ENCODE data around the gene MYLK.

MYLK gene

DNA sequence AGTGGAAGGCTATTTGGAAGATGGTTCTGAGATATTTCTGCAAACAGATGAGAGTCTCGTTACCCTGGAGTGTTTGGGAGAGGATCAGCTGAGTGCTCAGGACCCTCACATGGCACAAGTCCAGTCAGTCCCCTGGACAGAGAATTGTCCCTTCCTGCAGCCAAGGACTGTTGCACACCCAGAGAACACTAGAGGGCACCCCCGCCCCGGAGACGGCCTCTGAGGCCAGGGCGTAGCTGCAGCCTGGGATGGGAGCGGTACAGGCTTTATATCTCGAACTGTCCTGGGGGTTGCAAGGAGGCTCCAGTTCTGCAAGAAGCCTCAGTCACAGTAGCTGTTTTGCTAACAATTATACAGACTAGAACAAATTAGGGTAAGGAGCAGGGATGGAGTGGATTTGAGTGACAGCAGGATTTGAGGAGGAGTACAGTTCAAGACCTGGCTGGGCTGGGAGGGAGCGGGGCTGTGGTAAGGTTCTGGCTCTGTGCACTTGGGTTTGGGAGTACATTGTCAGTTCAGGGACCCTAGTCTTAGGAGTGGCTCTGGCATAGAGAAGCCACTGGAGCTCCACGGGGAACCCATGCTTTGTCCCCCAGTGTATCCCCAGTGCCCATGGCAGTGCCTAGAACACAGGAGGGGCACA lies 231.7 kb downstream of the MYLK start:
- H3K4me3 ChIP-seq (ENCODE audit: low read depth, low read length): no peak overlapping the region

DNA sequence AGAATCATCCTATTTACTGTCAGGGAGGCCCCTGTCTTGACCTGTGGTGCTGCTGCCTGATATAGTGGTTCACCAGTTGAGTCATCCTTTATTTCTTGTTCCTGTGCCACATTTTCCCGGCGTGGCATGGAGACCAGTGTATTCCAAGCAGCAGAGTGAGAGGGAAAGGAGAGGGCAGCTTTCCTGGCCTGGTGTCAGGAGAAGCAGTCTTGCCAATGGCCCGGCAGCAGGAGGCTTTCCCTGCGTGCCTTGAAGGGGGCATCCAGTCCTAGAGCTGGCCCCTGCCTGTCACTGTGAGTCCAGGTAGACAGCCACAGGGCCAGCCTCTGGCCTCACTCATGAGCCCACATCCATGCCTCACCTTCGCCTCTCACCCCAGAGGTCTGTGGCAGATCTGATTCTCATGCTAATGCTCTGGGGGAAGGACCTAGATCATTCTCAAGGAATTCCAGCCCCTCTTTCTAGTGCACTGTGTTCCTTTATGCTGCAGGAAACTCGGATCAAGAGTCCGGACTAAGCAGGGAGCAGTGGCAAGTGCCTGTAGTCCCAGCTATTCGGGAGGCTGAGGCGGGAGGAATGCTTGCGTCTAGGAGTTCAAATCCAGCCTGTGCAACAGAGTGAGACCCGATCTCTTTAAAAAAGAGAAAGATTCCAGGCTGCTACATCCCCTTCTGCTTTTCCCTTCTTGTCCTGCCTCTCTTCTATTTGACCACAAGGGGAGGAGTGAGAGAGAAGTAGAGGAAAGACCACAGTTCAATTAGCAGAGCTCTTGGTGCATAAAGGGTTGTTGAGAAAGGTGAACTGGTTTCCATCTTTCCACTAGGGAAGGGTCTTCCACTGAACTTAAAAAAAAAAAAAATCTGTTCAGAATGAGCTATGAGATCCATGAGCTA lies 232.4 kb downstream of the MYLK start:
- H3K4me3 ChIP-seq (ENCODE audit: low read depth, low read length): no peak overlapping the region

DNA sequence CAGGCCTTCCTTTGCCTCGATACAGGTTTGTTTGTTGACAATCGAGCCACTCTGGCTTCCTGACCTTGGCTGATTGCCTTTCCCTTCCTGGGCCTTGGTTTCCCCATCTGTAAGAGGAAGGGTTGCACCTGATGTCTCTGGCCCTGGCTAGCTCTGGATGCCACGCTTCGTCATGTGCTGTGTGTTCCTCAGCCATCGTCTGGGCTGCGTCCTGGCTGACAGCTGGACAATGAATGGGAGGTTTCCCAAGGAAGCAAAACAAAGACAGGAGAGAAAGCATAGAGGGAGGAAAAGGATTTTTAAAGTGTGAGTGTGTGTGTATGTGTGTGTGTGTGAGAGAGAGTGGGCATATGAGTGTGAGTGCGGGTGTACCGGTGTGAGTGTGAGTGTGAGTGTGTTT lies 234.0 kb downstream of the MYLK start:
- H3K4me3 ChIP-seq (ENCODE audit: low read depth, low read length): no peak overlapping the region

DNA sequence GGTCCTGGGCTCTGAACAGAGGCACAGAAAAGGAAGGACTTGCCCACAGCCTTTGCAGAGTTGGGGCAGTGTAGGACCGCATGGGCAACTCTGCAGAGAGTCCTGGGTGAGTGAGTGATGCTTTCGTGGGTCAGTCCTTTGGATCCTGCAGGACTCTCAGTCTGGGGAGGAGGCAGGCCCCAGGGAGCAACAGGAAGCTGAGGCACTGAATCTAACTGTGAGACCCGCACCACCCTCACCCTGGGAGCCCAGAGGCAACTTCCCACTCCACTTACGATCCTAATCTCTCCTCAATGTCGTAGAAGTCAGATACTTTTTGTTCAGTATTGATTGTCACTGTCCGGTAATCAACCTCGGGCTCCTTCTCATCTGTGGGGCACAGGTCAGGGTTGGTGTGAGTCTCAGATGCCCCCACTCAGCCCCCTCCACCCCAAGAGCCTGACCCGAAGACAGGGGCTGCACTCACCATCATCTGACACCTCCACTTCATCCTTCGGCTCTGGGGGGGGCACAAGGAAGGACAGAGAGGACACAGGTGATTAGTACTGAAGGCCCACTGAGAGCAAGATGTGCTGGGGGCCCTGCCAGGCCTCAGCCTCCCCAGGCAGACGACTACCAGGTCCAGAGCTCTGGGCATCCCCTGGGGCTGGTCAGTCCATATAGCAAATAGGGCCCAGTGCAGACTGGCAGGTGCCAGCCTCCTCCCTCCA lies 235.3 kb downstream of the MYLK start:
- H3K4me3 ChIP-seq (ENCODE audit: low read depth, low read length): no peak overlapping the region

DNA sequence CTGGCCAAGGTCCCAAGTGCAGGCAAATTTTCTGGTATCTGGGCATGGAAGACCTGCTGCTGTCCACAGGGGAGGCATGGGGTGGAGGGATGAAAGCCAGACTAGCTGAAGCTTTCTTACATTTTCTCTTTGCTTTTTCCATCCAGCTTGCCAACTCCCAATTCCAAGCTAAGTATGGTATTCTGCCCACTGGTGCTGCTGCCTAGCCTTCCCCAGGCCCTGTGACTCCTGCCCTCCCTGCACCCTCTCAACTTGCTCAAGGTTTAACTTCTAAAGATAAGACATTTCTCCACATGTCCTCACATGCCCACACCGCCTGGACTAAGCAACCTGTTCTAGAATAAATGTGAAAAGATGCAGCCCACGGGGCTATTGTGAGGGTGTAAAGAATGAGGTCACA lies 239.8 kb downstream of the MYLK start:
- no peak overlapping the region for H3K4me3 ChIP-seq (ENCODE audit: low read depth, low read length)

DNA sequence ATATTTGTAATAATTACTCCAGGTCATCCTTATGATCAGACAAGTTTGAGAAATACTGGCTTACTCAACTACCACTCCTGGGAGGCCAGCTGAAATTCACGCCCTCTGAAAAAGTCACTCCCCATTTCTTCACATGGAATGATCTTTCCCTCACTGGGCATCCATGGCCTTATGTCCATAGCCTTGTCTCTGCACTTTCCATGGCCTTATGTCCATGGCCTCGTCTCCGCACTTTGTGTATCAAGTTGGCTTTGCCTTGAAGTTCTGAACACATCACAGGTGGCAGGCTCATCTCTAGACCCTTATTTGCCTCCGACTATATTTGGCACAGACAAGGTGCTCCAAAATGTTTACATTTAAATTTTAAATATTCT lies 241.2 kb downstream of the MYLK start:
- no peak overlapping the region for H3K4me3 ChIP-seq (ENCODE audit: low read depth, low read length)

DNA sequence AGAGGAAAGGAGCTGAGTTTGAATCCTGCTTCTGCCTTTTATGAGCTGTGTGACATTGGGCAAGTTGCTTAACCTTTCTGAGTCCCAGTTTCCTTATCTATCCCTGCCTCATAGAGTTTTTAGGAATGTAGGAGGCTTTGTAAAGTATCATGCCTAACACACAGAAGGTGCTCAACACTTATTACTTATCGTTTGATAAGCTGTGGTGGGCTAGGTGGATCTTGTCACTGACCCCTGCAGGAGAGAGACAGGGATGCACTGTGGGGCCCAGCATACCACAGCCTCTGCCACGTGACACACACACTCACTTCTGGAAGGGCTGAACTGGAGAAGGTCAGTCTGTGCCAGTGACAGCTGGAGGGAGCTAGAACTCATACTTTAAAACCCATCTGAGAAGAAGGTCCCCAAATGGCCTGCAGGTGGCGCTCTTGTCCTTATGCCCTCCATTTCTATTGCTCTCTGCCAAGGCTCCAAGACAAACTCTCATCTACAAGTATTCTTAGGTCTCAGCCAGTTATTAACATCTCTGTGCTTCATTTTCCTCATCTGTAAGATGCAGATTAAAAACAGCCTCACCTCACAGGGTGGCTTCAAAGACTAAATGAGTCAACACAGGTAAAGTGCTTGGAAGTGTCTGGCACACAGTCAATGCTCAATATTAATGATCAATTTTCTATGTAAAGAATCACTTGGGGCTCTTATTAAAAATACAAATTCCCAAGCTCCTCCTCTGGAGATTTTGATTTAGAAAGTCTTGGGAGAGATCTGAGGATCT lies 241.8 kb downstream of the MYLK start:
- H3K4me3 ChIP-seq (ENCODE audit: low read depth, low read length): no peak overlapping the region

DNA sequence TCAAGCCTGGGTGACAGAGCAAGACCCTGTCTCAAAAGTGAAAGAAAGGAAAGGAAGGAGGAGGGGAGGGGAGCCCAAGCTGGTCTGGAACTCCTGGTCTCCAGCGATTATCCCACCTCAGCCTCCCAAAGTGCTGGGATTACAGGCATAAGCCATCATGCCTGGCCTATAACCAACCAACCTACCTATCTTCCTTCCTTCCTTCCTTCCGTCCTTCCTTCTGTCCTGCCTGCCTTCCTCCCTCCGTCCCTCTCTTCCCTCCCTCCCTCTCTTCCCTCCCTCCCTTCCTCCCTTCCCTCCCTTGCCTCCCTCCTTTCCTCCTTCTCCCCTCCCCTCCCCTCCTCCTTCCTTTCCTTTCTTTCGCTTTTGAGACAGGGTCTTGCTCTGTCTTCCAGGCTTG lies 242.6 kb downstream of the MYLK start:
- H3K4me3 ChIP-seq (ENCODE audit: low read depth, low read length): no peak overlapping the region

DNA sequence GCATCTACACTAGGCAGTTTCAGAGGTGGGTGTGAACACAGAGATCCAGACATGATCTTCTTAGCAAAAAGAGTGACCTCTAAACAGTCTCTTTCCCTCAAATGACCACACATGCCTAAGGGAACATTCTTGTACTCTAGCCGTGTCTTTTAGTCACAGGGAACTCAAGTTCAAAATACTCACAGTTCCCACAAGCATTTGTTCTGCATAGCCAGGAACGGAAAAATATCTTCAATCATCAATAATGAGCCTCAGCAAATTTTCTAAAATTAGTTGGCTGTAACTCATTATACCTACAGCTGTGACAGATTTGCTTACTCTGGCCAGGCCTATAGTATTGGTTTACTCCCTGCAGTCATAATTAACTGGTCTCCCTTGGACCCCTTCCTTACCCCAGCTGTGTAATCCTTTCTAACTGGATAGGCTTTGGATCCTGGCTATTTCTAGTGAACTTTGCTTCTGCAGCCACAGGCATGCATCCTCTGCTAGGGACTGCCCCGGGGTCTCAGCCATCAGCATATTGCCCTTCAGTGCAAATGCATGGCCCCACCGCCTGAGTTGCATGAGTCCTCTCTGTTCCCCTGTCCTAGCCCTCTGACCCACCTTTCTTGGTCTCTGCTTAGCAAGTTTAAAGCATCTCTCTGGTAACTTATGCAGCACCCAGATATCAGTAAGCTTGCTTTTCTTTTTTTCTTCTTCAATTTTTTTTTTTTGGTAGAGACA lies 243.2 kb downstream of the MYLK start:
- no peak overlapping the region for H3K4me3 ChIP-seq (ENCODE audit: low read depth, low read length)

DNA sequence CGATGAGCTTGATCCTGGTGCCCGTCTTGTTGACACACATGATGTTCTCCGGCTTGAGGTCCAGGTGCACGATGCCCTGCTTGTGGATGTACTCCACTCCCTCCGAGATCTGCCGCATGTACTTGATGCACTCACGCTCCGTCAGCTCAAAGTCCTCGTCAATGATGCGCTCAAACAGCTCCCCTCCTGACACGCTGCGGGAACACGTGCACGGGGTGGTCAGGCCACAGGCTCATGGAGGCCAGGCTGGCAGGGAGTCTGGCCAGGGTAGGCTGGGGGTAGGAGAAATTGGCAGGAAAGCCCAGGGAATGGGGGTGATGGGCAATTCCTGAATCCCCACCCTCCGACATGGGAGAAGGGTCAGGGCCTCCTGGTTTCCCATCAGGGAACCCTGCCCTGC lies 243.8 kb downstream of the MYLK start:
- H3K4me3 ChIP-seq (ENCODE audit: low read depth, low read length): no peak overlapping the region

DNA sequence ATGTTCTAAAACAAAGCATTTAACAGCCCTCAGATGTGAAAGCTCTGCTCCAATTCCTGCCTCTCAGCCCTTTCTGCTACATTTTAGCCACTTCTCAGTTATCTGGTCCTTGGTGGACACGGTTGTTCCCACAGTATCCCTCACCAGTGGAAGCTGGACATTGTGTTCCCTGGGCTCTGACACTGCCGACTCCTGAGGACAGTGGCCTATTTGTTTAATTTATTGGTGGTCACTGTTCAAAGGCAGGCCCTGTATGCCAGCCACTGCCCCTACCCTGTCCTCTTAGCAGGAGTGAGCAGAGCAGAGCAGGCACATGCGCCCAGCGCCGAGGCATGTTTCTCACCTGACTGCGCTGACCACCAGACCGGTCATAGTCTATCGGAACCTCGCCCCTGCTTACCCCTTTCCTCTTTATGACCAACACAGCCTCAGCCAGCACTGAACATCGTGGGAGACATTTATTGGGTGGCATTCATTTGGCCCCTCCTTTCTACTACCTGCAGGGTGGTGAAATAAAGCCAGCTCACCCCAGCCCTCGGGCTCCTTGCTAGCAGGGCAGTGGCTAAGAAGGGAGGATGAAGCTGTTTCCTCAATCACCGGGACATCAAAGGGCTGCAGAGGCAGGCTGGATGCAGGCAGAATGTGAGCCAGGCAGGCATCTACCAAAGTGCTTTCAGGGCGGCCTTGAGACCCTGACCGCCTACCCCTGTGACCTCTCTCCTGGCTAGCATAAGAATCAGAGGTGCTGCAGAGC lies 245.0 kb downstream of the MYLK start:
- H3K4me3 ChIP-seq (ENCODE audit: low read depth, low read length): no peak overlapping the region

DNA sequence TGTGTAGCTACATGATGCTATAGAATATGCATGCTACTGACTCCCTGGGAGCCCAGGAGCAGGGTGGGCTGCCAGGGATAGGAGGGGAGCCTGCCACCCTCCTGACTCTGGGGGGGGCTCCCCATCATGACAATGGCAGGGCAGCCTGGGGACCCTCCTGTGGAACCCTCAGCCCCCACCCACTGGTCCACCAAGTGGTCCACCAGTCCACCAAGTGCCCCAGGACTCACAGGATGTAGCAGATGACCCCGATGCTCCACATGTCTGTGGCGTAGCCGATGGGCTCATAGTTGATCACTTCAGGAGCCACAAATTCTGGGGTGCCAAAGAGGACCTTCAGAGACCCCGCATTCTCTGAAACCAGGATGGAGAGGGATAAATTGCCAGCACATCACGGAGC lies 246.3 kb downstream of the MYLK start:
- H3K4me3 ChIP-seq (ENCODE audit: low read depth, low read length): no peak overlapping the region

DNA sequence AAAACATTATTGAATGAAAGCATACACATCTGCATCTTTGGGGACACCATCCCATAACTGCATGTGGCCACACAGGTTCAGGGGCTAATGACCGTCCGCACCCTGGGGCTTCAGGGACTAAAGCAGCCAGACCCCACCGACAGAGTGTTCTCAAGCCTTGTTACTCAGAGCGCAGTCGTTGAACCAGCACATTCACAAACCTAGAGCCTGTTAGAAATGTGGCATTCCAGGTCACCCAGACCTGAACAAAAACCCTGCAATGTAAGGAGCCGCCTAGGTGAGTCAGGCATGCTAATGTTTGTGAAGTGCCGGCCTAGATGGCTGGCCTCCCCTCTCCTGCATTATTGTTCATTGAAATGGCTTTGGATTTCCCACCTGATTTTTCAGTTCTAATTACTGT lies 247.0 kb downstream of the MYLK start:
- H3K4me3 ChIP-seq (ENCODE audit: low read depth, low read length): no peak overlapping the region

DNA sequence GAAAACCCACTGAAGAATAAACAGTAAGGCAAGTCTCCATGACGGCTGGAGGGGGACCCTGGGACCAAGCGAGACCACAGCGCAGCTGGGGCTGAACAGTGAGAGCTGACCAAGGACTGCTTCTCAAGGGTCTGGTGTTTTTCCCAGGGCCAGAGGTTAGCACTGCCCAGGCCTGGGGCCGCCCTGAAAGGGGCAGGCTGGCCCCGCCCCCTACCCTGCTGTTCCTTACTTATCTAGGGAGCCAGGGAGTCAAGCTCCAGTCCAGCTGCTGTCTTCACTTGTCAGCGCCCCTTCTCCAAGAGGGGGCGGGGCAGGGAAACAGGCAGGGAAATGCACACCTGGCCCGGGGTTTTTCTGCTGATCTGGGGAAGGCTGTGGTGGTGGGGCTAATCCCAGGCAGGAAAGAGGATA lies 247.7 kb downstream of the MYLK start:
- H3K4me3 ChIP-seq (ENCODE audit: low read depth, low read length): no peak overlapping the region

DNA sequence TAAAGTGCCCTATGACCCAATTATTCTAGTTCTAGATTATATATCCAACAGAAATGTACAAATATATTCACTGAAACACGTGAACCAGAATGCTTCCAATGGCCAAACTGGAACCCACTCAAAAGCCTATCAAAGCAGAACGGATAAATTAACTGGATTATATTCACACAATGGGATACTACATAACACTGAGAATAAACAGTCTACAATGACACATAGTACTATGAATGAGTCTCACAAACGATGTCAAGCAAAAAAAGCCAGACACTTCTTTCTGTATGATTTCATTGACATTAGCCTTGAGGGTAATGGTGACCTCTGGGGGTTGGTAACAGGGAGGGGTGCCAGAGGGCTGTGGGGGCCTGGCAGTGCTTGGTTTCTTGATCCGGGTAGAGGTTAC lies 248.4 kb downstream of the MYLK start:
- H3K4me3 ChIP-seq (ENCODE audit: low read depth, low read length): no peak overlapping the region

DNA sequence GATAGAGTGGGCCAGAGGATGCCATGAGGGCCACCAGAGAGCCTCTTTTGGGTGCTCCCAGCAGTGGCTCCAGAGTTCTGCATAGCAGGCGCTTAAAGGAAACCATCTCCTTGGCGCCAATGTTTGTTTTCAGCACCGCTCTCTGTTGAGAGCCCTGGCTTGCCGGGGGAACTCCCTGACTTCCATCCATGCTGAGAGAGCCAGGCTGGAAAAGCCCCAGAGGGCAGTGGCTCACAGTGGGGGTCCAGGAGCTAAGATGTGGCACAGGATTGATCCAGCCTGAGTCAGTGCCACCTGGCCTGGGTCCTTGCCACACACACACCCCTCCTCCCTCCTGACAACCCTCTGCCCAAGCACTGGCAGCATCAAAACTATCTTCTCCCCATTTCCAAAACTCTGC lies 248.9 kb downstream of the MYLK start:
- H3K4me3 ChIP-seq (ENCODE audit: low read depth, low read length): no peak overlapping the region

DNA sequence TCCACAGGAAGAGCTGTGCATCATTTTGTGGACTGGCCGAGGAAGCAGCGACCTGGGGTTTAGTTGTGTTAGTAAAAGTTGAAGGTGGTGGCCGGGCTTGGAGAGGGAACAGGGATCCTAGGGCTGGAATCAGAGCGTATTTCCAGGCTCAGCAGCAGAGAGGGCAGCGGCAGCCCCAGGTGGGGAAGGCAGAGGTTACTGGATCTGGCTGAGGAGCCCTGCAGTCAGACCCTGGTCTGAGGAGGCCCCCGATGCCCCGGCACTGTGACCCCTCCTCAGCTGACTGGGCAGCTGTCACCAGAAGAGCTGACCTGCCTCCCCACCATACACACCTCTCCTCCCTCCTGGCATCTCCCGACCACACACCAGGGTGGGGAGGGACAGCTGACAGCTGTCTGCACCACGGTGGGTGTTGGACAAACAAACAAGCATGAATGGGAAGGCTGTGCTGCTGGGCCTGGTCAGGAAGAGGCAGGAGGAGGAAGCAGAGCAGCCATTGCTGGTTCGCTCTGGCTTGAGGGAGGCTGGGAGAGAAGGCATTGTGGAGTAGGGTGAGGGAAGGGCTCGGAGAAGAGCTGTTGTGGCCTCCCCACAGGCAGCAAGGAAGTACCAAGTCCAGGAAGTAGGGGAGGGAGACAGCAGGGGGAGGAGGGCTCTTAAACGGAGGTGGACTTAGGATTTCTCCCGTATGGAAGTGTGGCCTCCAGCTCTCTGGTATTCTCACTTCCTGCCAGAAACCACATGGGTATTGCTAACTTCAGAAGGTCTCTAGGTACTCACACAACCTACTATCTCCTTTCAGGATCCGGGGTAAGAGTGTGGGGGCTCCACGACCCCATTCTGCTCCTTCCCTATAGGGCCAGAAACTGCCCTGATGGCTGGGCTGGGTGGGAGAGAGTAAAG lies 249.7 kb downstream of the MYLK start:
- H3K4me3 ChIP-seq (ENCODE audit: low read depth, low read length): no peak overlapping the region

DNA sequence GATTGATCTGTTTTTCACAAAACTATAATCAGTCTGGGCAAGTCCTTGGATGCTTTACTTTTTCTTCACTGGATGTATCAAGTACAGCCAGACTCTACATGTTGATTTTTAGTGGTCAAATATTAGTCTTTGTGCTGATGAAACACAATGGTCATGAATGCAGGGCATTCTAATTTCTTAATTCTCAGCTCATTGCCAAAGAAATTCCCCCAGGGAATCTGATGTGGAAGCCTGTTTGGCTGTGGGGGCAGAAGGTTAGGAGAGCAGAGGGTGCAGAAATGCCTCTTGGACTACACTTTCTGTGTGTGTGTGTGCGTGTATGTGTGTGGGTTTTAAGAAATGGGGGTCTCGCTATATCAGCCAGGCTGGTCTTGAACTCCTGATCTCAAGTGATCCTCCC lies 250.6 kb downstream of the MYLK start:
- H3K4me3 ChIP-seq (ENCODE audit: low read depth, low read length): no peak overlapping the region

DNA sequence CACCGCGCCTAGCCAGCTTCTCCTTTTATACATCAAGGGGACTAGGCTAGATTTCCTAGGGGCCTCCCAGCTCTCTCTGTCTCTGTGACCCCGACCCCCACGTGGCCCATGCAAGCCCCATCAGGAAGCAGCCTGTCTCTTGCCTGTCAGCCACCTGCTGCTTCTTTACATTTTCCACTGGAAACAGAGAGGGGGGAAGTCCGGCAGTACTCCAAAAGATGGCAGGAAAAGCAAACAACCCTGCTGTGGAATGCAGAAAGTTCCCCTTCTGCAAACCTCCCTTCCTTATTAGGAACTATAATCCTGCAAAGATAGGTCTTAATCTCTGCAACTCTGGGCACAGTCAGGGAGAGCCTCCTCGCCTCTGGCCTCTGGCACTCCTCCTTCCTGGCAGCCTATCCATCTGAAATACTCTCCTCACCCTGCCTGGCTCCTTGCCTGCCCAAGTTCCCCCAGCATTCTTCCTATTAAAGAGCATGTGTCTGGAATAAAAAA lies 251.9 kb downstream of the MYLK start:
- no peak overlapping the region for H3K4me3 ChIP-seq (ENCODE audit: low read depth, low read length)

All from iPS-11a (cell line).